SK-N-SH treated with all-trans-retinoic acid at 6 μM for 48 hours (cell line): ENCODE results near the gene TMTC2.

Experiments used
- ATAC-seq: fragments of 200-7000 bp; cut with Tn5 transposase; 3 replicates; pipeline ENCODE4 v1.9.1; 2020; ENCODE audit warnings: mild to moderate bottlenecking, moderate library complexity
- BACH2 ChIP-seq: fragments of 250-450 bp; sonication (Bioruptor Pico); IDR thresholded peaks from 2 replicates; pipeline ENCODE4 v1.9.0; 2021; ENCODE audit warnings: mild to moderate bottlenecking, borderline replicate concordance
- CREB5 ChIP-seq: fragments of 250-450 bp; sonication (Bioruptor Pico); IDR thresholded peaks from 2 replicates; pipeline ENCODE4 v1.5.1; 2020; ENCODE audit warnings: low read depth, mild to moderate bottlenecking, moderate library complexity
- CSDC2 ChIP-seq: fragments of 250-450 bp; sonication (Bioruptor Pico); IDR thresholded peaks from 2 replicates; pipeline ENCODE4 v1.5.0; 2020; ENCODE audit warnings: mild to moderate bottlenecking, moderate library complexity
- CSRNP3 ChIP-seq: fragments of 250-450 bp; sonication (Bioruptor Pico); IDR thresholded peaks from 2 replicates; pipeline ENCODE4 v1.5.1; 2021; ENCODE audit warnings: mild to moderate bottlenecking, moderate library complexity
- ESRRG ChIP-seq: fragments of 250-450 bp; sonication (Bioruptor Pico); IDR thresholded peaks from 2 replicates; pipeline ENCODE4 v1.6.1; 2021; ENCODE audit warnings: mild to moderate bottlenecking
- GLIS3 ChIP-seq: fragments of 250-450 bp; sonication (Bioruptor Pico); IDR thresholded peaks from 2 replicates; pipeline ENCODE4 v1.5.0; 2020; ENCODE audit warnings: mild to moderate bottlenecking, moderate library complexity
- ISL1 ChIP-seq: fragments of 250-450 bp; sonication (Bioruptor Pico); IDR thresholded peaks from 2 replicates; pipeline ENCODE4 v2.1.2; 2022; ENCODE audit warnings: mild to moderate bottlenecking, moderate library complexity
- OSR1 ChIP-seq: fragments of 250-450 bp; sonication (Bioruptor Pico); IDR thresholded peaks from 2 replicates; pipeline ENCODE4 v1.8.0; 2022; ENCODE audit warnings: moderate library complexity, mild to moderate bottlenecking, inconsistent platforms
- PATZ1 ChIP-seq: fragments of 250-450 bp; sonication (Bioruptor Pico); IDR thresholded peaks from 2 replicates; pipeline ENCODE4 v1.8.0; 2020; ENCODE audit warnings: mild to moderate bottlenecking, moderate library complexity, borderline replicate concordance
- POU6F1 ChIP-seq: fragments of 250-450 bp; sonication (Bioruptor Pico); IDR thresholded peaks from 2 replicates; pipeline ENCODE4 v1.8.0; 2021; ENCODE audit warnings: low read depth, mild to moderate bottlenecking, moderate library complexity, borderline replicate concordance
- PPARA ChIP-seq: fragments of 250-450 bp; sonication (Bioruptor Pico); IDR thresholded peaks from 2 replicates; pipeline ENCODE4 v1.5.0; 2020; ENCODE audit warnings: mild to moderate bottlenecking, borderline replicate concordance
- RARB ChIP-seq: fragments of 250-450 bp; sonication (Bioruptor Pico); IDR thresholded peaks from 2 replicates; pipeline ENCODE4 v1.8.0; 2021; ENCODE audit warnings: mild to moderate bottlenecking, moderate library complexity
- SNAI2 ChIP-seq: fragments of 250-450 bp; sonication (Bioruptor Pico); IDR thresholded peaks from 2 replicates; pipeline ENCODE4 v1.5.0; 2020; ENCODE audit warnings: mild to moderate bottlenecking, moderate library complexity
- TCF4 ChIP-seq: fragments of 250-450 bp; sonication (Bioruptor Pico); IDR thresholded peaks from 2 replicates; pipeline ENCODE4 v1.8.0; 2021; ENCODE audit warnings: mild to moderate bottlenecking, moderate library complexity, borderline replicate concordance
- TOX ChIP-seq: fragments of 250-450 bp; sonication (Bioruptor Pico); IDR thresholded peaks from 2 replicates; pipeline ENCODE4 v1.8.0; 2021; ENCODE audit warnings: mild to moderate bottlenecking, moderate library complexity, borderline replicate concordance
- TSHZ2 ChIP-seq: fragments of 250-450 bp; sonication (Bioruptor Pico); IDR thresholded peaks from 2 replicates; pipeline ENCODE4 v1.5.0; 2020; ENCODE audit warnings: mild to moderate bottlenecking, moderate library complexity
- ZC3H10 ChIP-seq: fragments of 250-450 bp; sonication (Bioruptor Pico); IDR thresholded peaks from 2 replicates; pipeline ENCODE4 v1.5.1; 2021; ENCODE audit warnings: mild to moderate bottlenecking, moderate library complexity
- ZFP3 ChIP-seq: fragments of 250-450 bp; sonication (Bioruptor Pico); IDR thresholded peaks from 2 replicates; pipeline ENCODE4 v1.5.0; 2020; ENCODE audit warnings: mild to moderate bottlenecking, moderate library complexity
- ZFP30 ChIP-seq: fragments of 450-650 bp; formaldehyde crosslinking; IDR thresholded peaks from 2 replicates; pipeline ENCODE4 v1.5.0; 2022; ENCODE audit warnings: mild to moderate bottlenecking, moderate library complexity
- ZNF565 ChIP-seq: fragments of 450-650 bp; formaldehyde crosslinking; conservative IDR thresholded peaks from 2 replicates; pipeline ENCODE4 v1.5.0; 2020; ENCODE audit warnings: low read depth, mild to moderate bottlenecking, moderate library complexity
- ZNF70 ChIP-seq: fragments of 450-650 bp; formaldehyde crosslinking; IDR thresholded peaks from 2 replicates; pipeline ENCODE4 v1.5.0; 2020; ENCODE audit warnings: mild to moderate bottlenecking, moderate library complexity
- ZNF8 ChIP-seq: fragments of 450-650 bp; formaldehyde crosslinking; IDR thresholded peaks from 2 replicates; pipeline ENCODE4 v1.5.0; 2020; ENCODE audit warnings: mild to moderate bottlenecking, moderate library complexity

Gene TMTC2

GRCh38 chr12:82817368-82817767, 130.7 kb downstream of the TMTC2 start:
- TF ChIP-seq TCF4 (CRISPR knock-in tag) (no peak), CSRNP3 (CRISPR knock-in tag) (no peak), TOX (CRISPR knock-in tag) (no peak), ZC3H10 (CRISPR knock-in tag) (0 out of 2 replicates have a peak, but pooled peaks have one; percentile 33)
- peak; percentile 40; the same call in 1 of the 3 replicates for ATAC-seq

DNA sequence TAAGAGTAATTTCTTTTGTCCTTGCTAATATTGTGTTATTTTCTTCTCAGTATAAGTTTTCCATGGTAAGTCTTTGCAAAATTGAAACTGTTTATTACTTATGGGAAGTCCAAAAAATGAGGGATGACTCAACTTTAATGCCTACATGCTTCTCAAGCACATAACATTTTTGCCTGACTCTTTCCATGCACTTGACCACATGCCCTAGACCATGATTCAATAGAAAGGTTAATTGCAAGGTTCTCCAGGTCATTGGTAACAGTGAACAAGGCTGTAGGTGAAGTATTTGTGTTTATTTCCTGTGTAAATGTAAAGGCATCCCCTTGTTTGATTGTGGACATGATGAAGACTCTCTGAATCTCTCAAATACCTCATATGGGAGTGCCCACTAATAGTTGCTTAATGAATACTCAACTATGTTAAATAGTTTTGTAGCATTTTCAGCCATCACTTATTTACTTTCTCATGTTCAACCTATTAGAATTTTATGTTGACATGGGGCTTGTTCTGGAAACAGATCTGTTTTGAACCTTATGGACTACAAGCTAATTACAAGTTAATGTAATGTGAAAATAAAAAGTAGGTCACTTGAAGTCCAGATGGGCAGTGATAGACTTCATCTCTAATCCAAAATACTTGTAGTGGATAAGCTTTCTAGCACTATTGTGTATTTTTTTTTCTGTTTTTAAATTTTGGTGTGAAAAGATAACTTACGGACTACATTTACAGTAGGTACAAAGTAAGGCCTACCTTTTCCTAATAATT, 131.7 kb downstream of the TMTC2 start:
- TF ChIP-seq CSRNP3 (CRISPR knock-in tag) (no peak), TSHZ2 (CRISPR knock-in tag) (no peak), SNAI2 (no peak), BACH2 (CRISPR knock-in tag) (no peak), OSR1 (no peak), ZNF565 (CRISPR knock-in tag) (no peak), ZNF8 (CRISPR knock-in tag) (no peak), GLIS3 (CRISPR knock-in tag) (no peak), CSDC2 (CRISPR knock-in tag) (no peak), RARB (CRISPR knock-in tag) (no peak), ZNF70 (CRISPR knock-in tag) (no peak), POU6F1 (no peak), TOX (CRISPR knock-in tag) (no peak), ESRRG (no peak), ZC3H10 (CRISPR knock-in tag) (no peak), CREB5 (CRISPR knock-in tag) (no peak), ZFP30 (CRISPR knock-in tag) (no peak), ZFP3 (CRISPR knock-in tag) (no peak), ISL1 (CRISPR knock-in tag) (no peak), PPARA (CRISPR knock-in tag) (no peak)
- ATAC-seq: no peak

- ATAC-seq: no peak
- TF ChIP-seq POU6F1 (no peak), SNAI2 (no peak), PATZ1 (CRISPR knock-in tag) (no peak), ESRRG (no peak), RARB (CRISPR knock-in tag) (no peak), OSR1 (no peak), ZC3H10 (CRISPR knock-in tag) (no peak), PPARA (CRISPR knock-in tag) (no peak), ZNF8 (CRISPR knock-in tag) (no peak), GLIS3 (CRISPR knock-in tag) (no peak), ZFP30 (CRISPR knock-in tag) (no peak), ZNF565 (CRISPR knock-in tag) (no peak), TOX (CRISPR knock-in tag) (no peak), ZNF70 (CRISPR knock-in tag) (no peak)
These were observed 139.8 kb downstream of the TMTC2 start for GRCh38 chr12:82826505-82826904.
